OCI-LY7 (cell line): Measurements from ENCODE around the gene ZCCHC10. TPM values are rescaled to one million over a fixed set of nuclear protein-coding genes. Genes with fewer than 3 reads are reported as not detected.
"Not testable (repeated sequence)": the region's sequence is repeated elsewhere in the genome, so short reads cannot be mapped to it uniquely, and the experiment has no call there.

Source experiments
- BruUV-seq: library from RNA; stranded (reverse); fragments of 400-500 nt; replicated peaks from 2 replicates; lab custom pipeline; 2021; lab: Mats Ljungman, UMichigan
- CTCF ChIA-PET: fragments of 300-600 bp; sonication (Branson Sonifier 250); formaldehyde crosslinking; loops from one replicate; lab custom pipeline; 2022; ENCODE audit warnings: antibody characterized with exemption; ENCODE audit not compliant: unreplicated experiment; lab: Charles Lee
- POLR2A ChIA-PET: fragments of 300-600 bp; sonication (Branson Sonifier 250); formaldehyde crosslinking; loops from one replicate; lab custom pipeline; 2022; ENCODE audit warnings: antibody characterized with exemption; lab: Charles Lee
- DNase-seq: peaks from one replicate; pipeline ENCODE4 v3.0.0-alpha.2; 2015; ENCODE audit warnings: low spot score
- H2AFZ ChIP-seq: fragments of 200-600 bp; sonication (generic), shearing (Covaris generic); 2 replicates; pipeline ENCODE4 v1.6.1; 2014; ENCODE audit warnings: mild to moderate bottlenecking, antibody characterized with exemption, low read length, moderate library complexity
- H3K27ac ChIP-seq: fragments of 200-600 bp; sonication (generic); 2 replicates; pipeline ENCODE4 v1.5.1; 2014; ENCODE audit warnings: mixed run types, low read depth, mild to moderate bottlenecking, moderate library complexity, low read length, inconsistent platforms; ENCODE audit not compliant: poor library complexity, severe bottlenecking
- H3K36me3 ChIP-seq: fragments of 200-600 bp; sonication (generic); 2 replicates; pipeline ENCODE4 v1.6.1; 2014; ENCODE audit warnings: mild to moderate bottlenecking, antibody characterized with exemption, low read length, moderate library complexity, mixed read lengths; ENCODE audit not compliant: insufficient read depth
- H3K4me1 ChIP-seq: fragments of 200-600 bp; sonication (generic); 2 replicates; pipeline ENCODE4 v1.5.1; 2014; ENCODE audit warnings: mild to moderate bottlenecking, low read length; ENCODE audit not compliant: insufficient read depth, poor library complexity, severe bottlenecking
- H3K4me2 ChIP-seq: fragments of 200-600 bp; sonication (generic); 2 replicates; pipeline ENCODE4 v1.6.1; 2014; ENCODE audit warnings: mild to moderate bottlenecking, low read length
- H3K4me3 ChIP-seq: fragments of 200-600 bp; sonication (generic); 2 replicates; pipeline ENCODE4 v1.5.1; 2014; ENCODE audit warnings: mild to moderate bottlenecking, low read depth, low read length; ENCODE audit not compliant: poor library complexity, severe bottlenecking
- H3K79me2 ChIP-seq: fragments of 200-600 bp; sonication (generic); 2 replicates; pipeline ENCODE4 v1.6.1; 2016; ENCODE audit warnings: low read depth, mild to moderate bottlenecking, low read length, moderate library complexity, mixed read lengths; ENCODE audit not compliant: insufficient read depth
- H3K9me2 ChIP-seq: fragments of 200-600 bp; sonication (generic); 2 replicates; pipeline ENCODE4 v1.6.1; 2016; ENCODE audit warnings: mild to moderate bottlenecking, low read length, mixed read lengths; ENCODE audit not compliant: insufficient read depth
- H3K9me3 ChIP-seq: fragments of 200-600 bp; sonication (generic); 2 replicates; pipeline ENCODE4 v1.6.1; 2014; ENCODE audit warnings: mild to moderate bottlenecking, mixed run types, low read length, mixed read lengths
- H4K20me1 ChIP-seq: fragments of 200-600 bp; sonication (generic); 2 replicates; pipeline ENCODE4 v1.6.1; 2014; ENCODE audit warnings: mild to moderate bottlenecking, antibody characterized with exemption, low read length, moderate library complexity, mixed read lengths; ENCODE audit not compliant: insufficient read depth
- CTCF ChIP-seq: fragments of 200-600 bp; sonication (generic); conservative IDR thresholded peaks from 2 replicates; pipeline ENCODE4 v1.5.1; 2014; ENCODE audit warnings: mild to moderate bottlenecking, antibody characterized with exemption, low read length, moderate library complexity, mixed read lengths
- EZH2phosphoT487 ChIP-seq: fragments of 200-600 bp; sonication (generic); IDR thresholded peaks from 2 replicates; pipeline ENCODE4 v1.6.1; 2018; ENCODE audit warnings: low read depth, borderline replicate concordance, mild to moderate bottlenecking, mixed run types, antibody characterized with exemption, low read length, moderate library complexity, mixed read lengths
- intact Hi-C: fragments of 100-400 bp; cut with micrococcal nuclease; formaldehyde crosslinking; loops from one replicate; pipeline ENCODE4 v1.10.0; 2022; ENCODE audit not compliant: unreplicated experiment
- total RNA-seq, 2 experiments: library from RNA; depleted of rRNA in 1 of 2; stranded (reverse); fragments of >200 nt in 1 of 2; shearing (Covaris generic) in 1 of 2; gene quantifications; 2 replicates each; pipeline ENCODE4 v1.2.3, GENCODE V29; 2014 to 2022

Gene ZCCHC10
- total RNA-seq, 2 experiments from 2014 or later: 27.2 to 45.4 TPM

GRCh38 chr5:133017964-133018363 lies 8.4 kb downstream of the ZCCHC10 start:
- Histone ChIP-seq H3K79me2 (peaks cover 64% of the 10 kb centered on the region), H3K4me1 (no peaks in the 10 kb centered on the region), H3K9me2 (no peaks in the 10 kb centered on the region), H2AFZ (no peak overlapping the region), H3K27ac (no peak overlapping the region), H3K4me2 (no peak overlapping the region), H3K9me3 (no peaks in the 10 kb centered on the region), H3K36me3 (peaks cover 70% of the 10 kb centered on the region), H3K4me3 (no peak overlapping the region), H4K20me1 (no peaks in the 10 kb centered on the region)
- no peak for DNase-seq
- TF ChIP-seq EZH2phosphoT487 (no peak), CTCF (no peak)
- POLR2A ChIA-PET: interaction anchor here (0.6 to 1.0 kb wide), 5 partner anchors 10 to 1616 kb away, joined by 3 to 6 read pairs (median 3); no protein-coding TSS in a partner anchor
- no TSS peak for BruUV-seq
- intact Hi-C loops: no loop called here
- CTCF ChIA-PET: no interaction called here

- intact Hi-C loops: no loop called here
- peaks cover 54% of the 10 kb centered on the region for H3K79me2 ChIP-seq
- H3K4me2 ChIP-seq: no peak overlapping the region
- no peaks in the 10 kb centered on the region for H3K4me1 ChIP-seq
- ChIA-PET POLR2A (interaction anchor here (0.7 to 1.0 kb wide), 2 partner anchors 10 to 26 kb away, joined by 3 to 8 read pairs; no protein-coding TSS in a partner anchor), CTCF (no interaction called here)
- H2AFZ ChIP-seq: no peak overlapping the region
- no peaks in the 10 kb centered on the region for H3K9me3 ChIP-seq
- no peak overlapping the region for H3K27ac ChIP-seq
- TF ChIP-seq EZH2phosphoT487: no peak
- TF ChIP-seq CTCF: no peak
- no peak overlapping the region for H3K4me3 ChIP-seq
- TSS peak; percentile 13 for BruUV-seq
- no peak for DNase-seq
- H3K36me3 ChIP-seq: peaks cover 69% of the 10 kb centered on the region
- H4K20me1 ChIP-seq: no peaks in the 10 kb centered on the region
- no peaks in the 10 kb centered on the region for H3K9me2 ChIP-seq
Observed at GRCh38 chr5:133015466-133015865, 10.9 kb downstream of the ZCCHC10 start.

- H3K4me3 ChIP-seq: not testable (repeated sequence)
Observed at GRCh38 chr5:133008455-133008854, 17.9 kb downstream of the ZCCHC10 start.

More at GRCh38 chr5:133008455-133008854, 17.9 kb downstream of the ZCCHC10 start:
- H3K36me3 ChIP-seq: peaks cover 66% of the 10 kb centered on the region
- H4K20me1 ChIP-seq, intact Hi-C loops, H3K9me3 ChIP-seq, H3K4me1 ChIP-seq, H3K4me2 ChIP-seq, H2AFZ ChIP-seq, DNase-seq, BruUV-seq, H3K9me2 ChIP-seq, H3K27ac ChIP-seq, CTCF ChIA-PET: not testable (repeated sequence)
- H3K79me2 ChIP-seq: peaks cover 18% of the 10 kb centered on the region; the same call in 1 of the 2 replicates
- POLR2A ChIA-PET: interaction anchor here (0.6 kb wide), 1 partner anchor 72 kb away, joined by 3 read pairs; no protein-coding TSS in a partner anchor
